Measurements from ENCODE around the gene ANO1.
A peak's percentile ranks its signal among the peaks of the same experiment; 100 is the strongest.

ANO1 gene

DNA sequence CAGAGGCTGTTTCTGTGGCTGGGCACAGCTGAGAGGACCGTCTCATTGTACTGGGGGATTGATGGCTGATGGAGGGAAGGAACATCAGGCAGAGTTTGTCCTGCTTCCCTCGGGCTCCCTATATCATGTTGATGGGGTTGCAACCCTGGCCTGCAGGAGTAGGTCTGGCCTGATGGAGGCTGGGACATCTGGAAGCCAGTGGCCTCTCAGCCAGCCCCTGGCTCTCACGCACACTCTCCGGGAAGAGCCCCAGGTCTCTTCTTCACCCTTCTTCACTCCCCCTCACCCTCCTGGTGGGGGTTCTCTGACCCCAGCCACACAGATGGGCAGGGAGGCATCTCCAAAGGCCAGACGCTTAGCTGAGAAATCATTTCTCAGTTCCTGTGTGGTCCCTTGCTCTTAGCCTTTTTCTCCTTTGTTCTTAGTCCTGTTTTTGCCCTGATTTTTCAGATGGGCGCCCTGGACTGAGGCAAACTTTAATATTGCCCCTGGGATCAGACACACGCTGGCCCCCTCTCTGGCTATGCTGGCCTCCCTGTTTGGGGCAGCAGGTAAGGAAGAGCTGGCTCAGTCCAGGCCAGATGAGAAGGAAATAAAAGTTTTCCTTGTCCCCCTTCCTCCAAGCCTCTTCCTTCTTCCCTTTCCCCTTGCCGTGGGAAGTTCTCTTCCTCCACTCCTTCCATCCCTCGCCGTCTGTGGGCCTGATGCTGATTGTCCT, 13.9 kb upstream of the ANO1 start:
- H3K27ac ChIP-seq, result no peak overlapping the region
- TF ChIP-seq, protein P1, sequence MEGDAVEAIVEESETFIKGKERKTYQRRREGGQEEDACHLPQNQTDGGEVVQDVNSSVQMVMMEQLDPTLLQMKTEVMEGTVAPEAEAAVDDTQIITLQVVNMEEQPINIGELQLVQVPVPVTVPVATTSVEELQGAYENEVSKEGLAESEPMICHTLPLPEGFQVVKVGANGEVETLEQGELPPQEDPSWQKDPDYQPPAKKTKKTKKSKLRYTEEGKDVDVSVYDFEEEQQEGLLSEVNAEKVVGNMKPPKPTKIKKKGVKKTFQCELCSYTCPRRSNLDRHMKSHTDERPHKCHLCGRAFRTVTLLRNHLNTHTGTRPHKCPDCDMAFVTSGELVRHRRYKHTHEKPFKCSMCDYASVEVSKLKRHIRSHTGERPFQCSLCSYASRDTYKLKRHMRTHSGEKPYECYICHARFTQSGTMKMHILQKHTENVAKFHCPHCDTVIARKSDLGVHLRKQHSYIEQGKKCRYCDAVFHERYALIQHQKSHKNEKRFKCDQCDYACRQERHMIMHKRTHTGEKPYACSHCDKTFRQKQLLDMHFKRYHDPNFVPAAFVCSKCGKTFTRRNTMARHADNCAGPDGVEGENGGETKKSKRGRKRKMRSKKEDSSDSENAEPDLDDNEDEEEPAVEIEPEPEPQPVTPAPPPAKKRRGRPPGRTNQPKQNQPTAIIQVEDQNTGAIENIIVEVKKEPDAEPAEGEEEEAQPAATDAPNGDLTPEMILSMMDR (conservative IDR thresholded peaks at IDR 0.05), result no peak

DNA sequence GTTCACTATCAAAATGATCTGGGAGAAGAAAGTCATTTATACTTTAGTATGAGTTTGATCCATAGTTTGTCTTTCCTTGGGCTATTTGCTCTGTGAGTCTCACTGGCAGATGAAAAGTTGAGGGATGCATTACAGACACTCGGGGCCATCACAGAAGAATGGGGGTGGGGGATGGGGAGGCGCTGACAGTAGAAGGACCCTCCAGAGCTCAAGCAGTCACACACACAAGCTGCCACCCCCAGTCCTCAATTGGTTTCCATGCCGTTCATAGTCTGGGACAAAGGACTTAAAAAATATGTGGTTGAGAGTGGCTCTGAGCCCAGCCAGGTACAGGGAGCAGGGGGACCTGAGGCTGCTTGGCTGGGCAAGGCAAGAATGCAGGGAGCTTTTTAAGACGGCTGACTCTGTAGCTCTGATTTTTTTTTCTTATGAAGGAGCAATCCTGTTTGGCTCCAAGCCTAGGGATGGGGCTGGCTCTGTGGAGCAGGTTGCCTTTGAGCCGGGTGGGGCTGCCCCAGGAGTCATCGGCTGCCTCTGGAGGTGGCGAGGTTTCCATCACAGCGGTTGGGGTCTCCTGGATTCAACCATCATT, 13.3 kb upstream of the ANO1 start:
- TF ChIP-seq, protein P1 (conservative IDR thresholded peaks at IDR 0.05), result no peak
- H3K27ac ChIP-seq, result no peak overlapping the region

DNA sequence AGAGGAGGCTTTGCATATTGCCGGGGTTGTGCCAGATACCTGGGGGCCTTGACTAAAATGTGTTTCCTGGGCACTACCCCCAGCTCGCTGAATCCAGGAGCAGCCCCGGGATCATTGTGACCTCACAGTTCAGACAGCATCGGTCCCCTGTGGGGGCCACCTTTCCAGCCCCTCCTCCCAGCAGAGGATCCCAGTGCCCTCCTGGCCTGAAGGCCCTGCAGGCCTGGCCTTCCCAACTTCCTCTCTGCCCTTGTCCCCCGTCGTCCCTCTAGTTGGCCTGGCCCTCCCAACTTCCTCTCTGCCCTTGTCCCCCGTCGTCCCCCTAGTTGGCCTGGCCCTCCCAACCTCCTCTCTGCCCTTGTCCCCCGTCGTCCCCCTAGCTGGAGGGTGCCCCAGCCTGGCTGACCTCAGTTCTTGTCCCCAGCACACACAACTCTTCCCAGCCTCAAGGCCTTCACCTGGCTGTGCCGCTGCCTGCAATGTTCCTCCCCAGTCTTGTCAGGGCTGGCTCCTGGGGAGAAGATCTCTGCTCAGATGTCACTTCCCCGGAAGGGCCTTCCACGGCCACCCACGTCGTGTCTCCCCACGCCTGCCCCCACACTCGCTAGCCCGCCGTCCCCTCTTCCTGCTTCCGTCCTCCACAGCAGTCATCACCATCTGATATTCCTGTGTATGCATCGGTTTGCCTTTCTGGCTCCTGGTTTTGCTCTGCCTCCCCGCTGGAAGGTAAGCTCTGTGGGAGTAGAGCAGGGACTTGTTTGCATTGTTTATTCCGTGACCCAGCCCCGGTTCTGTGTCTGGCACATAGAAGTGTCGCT, 12.6 kb upstream of the ANO1 start:
- TF ChIP-seq, protein P1 (conservative IDR thresholded peaks at IDR 0.05), result no peak
- no peak overlapping the region for H3K27ac ChIP-seq

DNA sequence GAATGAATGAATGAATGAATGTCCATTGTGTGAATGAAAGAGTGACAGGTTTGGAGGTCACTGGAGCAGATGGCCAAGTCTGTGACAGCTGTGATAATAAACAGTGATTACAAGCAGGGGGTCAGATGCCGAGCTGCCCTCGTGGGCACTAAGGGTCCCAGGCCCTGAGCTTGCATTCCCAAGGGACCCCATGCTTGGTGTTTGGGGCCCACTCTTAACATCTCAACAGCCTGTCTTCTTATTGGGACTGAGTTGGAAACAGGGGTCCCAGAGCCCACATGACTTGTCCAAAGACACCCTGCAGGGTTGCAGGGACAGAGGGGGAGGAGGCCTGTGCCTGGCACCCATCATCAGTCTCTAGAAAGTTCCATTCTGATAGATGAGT, 12.0 kb upstream of the ANO1 start:
- TF ChIP-seq, protein P1 (conservative IDR thresholded peaks at IDR 0.05), result no peak
- H3K27ac ChIP-seq, result no peak overlapping the region

DNA sequence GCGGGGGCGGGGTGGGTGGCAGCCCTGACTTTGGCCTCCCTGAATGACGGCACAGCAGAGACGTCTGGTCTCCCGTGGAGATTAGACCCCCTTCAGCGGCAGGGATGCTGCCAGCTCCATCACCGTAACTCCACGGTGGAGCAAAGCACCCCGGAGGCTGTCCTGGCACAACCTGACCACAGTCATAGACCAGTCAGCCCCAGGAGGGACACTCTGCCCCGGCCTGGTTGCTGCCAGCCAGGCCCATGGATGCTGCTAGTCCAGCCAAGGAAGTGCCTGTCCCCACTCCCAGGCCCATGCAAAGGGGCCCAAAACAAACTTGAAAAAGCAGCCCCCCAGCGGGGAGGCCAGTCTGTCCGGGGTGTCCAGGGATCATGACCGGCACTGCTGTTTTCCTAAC, 11.5 kb upstream of the ANO1 start:
- TF ChIP-seq, protein P1 (conservative IDR thresholded peaks at IDR 0.05), result no peak
- H3K27ac ChIP-seq, result no peak overlapping the region

DNA sequence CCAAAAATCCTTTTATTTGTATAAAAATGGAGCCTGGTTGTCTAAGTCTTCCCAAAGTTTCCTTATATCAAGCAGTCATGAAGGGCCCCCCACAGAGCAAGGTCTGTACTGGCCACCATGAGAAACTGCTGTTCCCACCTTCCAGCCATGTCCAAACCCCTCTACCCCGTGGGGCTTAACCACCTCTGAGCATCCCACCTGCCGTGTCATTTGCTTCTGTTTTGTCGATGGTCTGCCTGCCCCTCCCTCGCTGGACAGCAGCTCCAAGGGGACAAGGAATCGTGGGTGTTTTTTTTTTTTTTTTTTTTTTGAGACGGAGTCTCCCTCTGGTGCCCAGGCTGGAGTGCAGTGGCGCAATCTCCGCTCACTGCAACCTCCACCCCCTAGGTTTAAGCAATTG, 11.1 kb upstream of the ANO1 start:
- TF ChIP-seq, protein P1 (conservative IDR thresholded peaks at IDR 0.05), result no peak
- no peak overlapping the region for H3K27ac ChIP-seq

DNA sequence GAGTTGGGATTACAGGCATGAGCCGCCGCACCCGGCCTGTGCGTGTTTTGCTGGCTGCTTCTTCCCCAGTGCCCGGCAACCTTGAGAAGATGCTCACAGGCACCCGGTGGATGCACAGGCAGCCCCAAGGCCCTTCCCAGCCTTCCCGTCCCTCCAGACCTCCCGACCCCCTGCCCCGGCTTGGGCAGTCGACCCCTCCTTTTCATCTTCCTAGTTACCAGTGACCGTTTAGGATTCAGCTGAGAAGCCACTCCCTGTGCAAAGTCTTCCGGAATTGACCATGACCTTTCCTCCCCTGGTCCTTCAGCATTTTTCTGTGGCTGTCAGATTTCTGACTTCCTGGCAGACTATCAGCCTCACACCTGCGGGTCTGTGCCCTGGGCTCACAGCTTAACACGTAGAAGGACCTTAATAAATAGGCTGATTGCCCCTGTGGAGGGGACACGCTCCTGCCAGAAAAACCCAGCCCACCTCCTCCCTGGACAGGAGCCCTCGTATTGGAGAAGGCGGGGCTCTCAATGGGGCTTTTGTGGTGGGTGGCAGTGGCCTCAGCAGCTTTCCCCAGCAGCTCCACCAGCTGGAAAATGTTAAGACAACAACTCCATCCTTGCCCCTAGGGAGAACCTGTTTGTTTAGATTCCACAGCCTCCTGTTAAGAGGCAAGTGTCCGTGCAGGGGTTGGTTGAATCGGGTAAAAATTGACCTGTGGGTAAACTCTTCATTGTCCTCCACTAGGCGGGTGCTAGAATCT, 10.4 kb upstream of the ANO1 start:
- TF ChIP-seq, protein P1 (conservative IDR thresholded peaks at IDR 0.05), result peak; percentile 23; the same call in 1 of the 2 replicates
- H3K27ac ChIP-seq, result peak overlapping the region; percentile 30; the same call in 1 of the 2 replicates

Measured in VCaP (cell line).